ENCODE data around the gene KCNJ12.
A peak's percentile ranks its signal among the peaks of the same experiment; 100 is the strongest.
"Not testable (repeated sequence)": the region's sequence is repeated elsewhere in the genome, so short reads cannot be mapped to it uniquely, and the experiment has no call there.

Gene KCNJ12

DNA sequence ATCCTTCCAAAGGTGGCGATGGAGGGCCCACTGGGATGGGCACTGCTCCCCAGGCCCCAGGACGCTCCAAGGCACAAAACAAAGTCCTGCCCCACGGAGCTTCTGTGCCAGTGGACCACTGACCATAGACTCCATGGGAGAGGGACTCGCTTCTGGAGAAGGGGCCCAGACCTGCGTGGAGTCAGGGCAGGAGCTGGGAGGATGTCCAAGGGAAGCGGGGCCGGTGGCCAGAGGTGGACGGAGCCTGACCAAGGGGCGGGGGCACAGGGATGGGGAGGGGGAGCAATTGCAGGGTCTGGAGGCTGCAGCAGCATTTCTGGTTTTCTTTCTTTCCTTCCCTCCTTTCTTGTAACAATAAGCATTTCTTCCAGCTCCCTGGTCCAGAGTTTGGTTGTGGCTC is 14.1 kb downstream of the KCNJ12 start:
- DNase-seq = no peak

DNA sequence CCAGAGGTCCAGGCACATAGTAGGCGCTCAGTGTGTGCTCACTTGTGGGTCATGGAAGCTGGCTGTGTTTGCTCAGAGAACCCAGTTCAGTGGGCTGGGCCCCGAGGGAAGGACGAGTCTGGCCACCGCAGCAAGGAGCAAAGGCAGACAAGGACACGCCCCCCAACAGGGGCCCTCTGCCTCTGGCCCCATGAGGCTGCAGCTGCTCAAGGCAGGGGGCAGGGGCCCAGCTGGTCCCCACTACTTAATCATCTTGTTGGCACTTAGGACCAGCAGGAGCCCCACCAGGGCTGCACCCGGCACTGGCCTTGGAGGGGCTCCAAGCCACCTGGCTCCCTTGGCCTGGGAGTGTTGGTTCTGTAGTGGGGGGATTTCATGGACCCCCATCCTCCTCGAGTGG is 16.1 kb downstream of the KCNJ12 start:
- no peak for DNase-seq

DNA sequence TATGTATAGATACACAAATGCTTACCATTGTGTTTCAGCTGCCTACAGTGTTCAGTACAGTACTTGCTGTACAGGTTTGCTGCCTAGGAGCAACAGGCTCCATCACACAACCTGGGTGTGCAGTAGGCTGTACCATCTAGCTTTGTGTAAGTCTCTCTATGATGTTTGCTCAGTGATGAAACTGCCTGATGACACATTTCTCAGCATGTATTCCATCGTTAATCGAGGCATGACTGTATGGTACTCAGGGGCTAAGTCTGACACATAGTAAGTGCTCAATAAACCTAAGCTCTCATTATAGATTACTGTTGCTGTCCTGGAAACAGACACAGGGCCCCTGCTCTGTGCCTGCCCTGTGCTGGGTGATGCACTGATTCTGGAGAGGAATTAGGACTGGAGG is 18.1 kb downstream of the KCNJ12 start:
- DNase-seq = no peak

DNA sequence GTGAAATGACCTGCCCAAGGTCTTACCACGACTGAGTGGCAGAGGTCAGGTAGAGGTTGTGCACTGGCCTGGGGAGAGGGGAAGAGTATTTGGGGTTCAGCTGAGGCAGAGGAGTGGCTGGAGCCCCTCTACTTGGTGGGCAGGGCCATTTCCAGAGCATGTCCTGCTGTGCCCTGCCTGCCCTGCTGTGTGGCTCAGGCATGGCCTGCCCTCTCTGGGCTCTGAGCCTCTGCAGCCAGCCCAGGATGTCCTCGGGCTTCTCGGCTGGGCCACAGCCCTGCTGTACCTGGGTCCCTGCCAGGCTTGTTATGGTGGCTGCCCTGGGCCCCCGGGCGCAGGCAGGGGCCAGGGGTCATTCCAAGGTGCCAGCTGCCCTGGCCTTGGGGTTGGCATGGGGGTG is 19.6 kb downstream of the KCNJ12 start:
- DNase-seq = no peak

DNA sequence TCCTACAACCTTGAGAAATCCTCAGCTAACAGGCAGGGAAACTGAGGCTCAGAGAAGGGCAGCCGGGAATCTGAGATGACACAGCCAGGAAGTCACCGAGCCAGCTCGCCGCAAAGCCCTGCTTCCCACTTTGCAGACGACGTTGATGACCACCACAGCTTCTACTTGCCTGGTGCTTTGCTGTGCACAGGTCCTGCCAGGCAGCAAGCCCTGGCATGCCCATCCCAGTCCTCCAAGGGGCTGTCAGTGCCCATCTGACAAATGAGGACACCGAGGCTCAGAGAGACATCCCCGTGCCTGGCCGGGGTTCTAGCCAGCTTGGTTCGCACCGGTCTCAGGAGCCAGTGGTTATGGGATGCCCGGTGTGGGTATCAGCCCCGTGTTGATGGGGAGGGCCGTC is 20.1 kb downstream of the KCNJ12 start:
- DNase-seq = no peak

DNA sequence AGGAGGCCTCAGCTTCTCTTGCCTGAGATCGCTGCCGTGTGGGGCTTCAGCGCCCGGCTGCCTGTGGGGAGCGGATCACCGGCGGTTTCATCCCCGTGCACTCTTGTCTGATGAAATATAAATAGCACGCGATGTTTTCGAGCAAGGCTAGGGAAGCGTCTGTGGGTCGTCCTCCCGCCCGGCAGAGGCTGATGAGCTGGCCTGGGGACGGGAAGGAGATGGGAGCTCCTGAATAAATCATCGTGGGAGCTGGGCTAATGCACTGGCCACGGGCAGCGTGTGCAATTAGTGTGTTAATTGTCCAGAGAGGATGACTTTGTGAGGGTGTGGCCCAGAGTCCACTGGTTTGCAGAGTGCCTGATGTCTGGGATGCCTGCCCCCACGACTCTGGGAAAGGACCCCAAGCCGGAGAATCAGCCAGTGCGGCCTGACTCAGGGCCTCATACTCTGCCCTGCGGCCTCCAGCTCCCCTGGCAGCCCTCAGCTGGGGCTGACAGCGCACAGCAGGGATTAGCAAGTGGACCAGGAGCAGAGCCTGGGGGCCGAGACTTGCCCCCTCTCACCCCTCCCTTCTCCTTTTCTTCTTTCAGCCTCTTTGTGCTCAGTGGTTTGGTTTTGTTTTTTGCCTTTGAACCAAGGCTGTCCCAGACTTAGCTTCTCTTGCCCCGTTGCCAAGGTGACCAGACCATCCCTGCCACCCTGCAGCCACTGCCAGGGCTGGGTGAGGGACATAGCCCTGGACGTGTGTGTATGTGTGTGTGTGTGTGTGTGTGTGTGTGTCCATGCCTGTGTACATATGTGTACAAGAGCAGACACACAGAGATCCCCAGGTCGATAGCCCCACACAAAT is 21.4 kb downstream of the KCNJ12 start:
- no peak for DNase-seq

DNA sequence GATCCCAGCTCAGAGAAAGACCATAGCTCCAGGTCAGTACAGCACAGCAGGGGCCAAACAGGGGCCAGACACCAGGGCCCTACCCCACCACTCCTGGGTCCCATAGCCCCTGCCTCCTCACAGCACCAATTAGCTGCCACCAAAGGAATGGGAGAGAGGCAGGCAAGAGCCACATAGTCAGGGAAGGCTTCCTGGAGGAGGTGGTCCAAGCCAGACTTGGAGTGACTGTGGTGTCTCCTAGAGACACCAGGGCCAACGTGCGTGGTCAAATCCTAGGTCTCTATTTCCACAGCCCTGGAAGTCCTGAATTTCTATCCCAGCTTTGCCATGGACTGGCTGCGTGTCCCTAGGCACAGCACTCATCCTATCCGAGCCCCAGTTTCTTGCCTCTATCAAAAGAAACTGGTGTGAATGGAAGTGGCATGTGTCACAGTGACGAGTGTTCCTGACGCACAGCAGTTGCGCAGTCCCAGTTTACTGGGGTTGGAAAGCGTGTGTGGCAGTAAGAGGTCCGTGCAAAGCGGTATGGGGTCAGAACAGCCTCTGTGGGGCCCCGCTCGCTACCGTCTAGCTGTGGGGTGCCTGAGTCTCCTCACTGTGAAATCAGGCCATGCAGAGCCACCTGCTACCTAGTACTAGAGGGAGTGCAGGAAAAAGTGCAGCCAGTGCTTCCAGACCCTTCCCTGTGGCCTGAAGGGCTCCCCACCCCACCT is 23.5 kb downstream of the KCNJ12 start:
- no peak for DNase-seq

DNA sequence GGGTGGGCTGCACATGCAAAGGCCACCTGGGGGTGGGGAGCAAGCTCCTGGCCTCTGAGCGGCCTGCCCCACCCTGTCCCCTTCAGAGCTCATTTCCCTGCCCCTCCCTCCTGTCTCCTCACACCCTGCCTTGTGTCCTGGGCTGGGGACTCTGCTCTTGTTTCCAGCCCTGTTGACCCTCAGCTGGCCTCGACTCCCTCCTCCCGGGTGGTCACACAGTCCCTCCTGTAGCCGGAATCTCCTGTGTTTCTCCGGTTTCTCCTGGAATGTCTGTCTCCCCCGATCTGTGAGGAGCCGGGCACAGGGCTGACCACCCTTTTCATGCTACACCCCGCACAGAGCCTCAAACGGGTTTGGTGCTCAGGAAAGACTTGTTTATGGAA is 24.0 kb downstream of the KCNJ12 start:
- not testable (repeated sequence) for DNase-seq

DNA sequence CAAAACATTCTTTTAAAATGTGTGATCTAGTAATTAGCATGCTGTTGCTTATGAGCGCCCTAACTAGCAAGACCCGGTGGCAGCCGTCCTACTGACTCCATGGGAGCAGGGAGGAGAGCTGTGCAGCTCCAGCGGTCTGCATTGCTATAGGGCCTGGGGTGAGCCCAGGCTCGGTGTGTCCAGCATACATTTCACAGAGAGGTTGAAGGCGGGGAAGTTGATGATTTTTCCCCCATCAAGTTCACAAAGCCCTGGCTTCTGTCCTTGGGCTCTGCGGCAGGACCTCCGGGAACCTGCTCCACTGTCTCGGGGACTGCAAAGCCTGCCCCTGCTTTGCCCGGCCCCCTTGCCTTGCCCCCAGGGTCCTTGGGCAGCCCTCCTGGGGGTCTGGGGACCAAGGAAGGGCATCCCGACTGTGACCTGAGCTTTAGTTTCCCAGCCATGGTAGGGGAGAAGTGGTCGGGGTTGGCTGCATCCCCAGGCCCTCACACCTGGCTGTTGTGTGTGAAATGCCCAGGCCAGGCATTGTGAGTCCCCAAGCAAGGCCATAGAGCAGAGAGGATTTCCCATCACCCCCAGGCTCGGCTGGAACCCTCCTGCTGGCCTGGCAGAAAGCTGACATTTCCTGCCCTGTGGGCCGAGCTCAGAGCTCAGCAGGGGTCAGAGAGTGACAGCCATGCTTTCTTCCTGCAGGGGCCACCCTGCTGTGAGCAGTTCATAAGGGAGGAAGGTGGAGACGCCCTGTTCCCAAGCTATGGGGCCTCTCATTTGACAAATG is 24.8 kb downstream of the KCNJ12 start:
- DNase-seq = no peak

DNA sequence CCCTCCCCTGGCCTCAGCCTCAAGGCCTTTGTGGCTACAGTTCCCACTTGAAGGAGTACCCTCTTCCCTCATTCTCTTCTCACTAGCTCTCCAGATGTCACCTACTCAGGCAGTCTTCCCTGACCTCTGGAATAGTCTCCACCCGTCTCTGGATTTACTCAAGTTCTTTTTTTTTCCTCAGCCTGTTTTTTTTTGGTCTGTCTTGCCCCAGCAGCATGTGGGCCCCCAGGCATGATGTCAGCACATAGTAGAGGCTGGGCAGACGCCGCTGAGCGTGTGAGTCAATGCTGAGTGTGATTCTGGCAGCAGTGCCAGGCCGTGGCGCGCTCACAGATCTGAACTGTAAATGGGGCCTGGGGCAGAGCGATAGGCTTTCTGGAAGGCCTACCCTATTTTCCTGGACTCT is 26.0 kb downstream of the KCNJ12 start:
- not testable (repeated sequence) for DNase-seq

DNA sequence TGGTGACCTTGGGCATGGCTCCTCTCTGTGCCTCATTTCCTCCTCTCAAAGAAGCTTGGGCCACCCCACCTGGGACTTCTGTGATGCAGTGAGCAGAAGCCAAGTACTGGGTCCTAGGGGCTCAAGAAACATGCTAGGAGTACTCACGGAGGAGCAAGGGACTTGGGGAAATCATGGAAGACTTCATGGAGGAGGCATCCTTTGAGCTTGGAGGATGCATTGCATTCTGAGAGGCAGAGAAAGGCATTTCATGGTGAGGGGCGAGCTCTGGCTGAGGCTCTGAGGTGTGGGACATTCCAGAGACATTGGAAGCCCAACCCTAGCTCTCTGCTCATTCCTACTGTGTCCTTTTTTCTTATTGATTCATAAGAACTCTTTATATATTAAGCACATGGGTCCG is 26.8 kb downstream of the KCNJ12 start:
- not testable (repeated sequence) for DNase-seq

DNA sequence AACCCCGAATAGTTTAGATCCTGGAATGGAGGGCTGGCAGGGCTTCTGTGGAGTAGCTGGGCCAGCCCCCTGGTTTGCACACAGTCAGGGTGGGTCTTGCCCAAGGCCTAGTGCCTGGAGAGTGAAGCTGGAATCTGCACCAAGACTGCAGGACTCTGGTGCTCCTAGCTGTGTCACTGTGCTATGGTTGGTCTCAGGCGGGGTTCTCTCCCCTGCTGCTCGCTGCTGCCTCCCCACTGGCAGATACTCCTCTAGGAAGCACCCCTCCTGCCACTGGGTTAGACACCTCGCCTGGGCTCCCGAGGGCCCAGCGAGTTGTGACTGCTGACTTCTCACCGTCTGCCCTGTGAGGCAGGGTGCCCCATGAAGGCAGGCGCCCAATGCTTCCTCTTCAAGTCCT is 27.9 kb downstream of the KCNJ12 start:
- DNase-seq = not testable (repeated sequence)

DNA sequence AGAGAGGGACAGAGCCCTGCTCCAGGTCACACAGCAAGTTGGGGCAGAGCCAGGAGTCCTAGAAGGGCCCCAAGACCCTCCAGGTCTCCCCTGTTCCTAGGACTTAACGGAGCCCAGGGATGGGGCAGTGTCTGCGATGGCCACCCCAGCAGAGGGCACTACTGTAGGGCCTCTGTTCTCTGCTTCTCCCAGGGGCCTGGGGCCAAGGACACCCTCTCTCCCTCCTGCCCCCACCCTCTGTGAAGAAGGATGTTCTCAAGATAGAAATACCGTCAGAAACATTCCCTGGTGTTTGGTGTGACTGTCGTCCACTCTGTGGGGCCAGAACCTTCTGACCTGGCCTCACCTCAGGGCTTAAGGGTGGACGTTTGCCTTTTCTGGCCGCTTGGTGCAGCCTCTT is 28.4 kb downstream of the KCNJ12 start:
- not testable (repeated sequence) for DNase-seq

DNA sequence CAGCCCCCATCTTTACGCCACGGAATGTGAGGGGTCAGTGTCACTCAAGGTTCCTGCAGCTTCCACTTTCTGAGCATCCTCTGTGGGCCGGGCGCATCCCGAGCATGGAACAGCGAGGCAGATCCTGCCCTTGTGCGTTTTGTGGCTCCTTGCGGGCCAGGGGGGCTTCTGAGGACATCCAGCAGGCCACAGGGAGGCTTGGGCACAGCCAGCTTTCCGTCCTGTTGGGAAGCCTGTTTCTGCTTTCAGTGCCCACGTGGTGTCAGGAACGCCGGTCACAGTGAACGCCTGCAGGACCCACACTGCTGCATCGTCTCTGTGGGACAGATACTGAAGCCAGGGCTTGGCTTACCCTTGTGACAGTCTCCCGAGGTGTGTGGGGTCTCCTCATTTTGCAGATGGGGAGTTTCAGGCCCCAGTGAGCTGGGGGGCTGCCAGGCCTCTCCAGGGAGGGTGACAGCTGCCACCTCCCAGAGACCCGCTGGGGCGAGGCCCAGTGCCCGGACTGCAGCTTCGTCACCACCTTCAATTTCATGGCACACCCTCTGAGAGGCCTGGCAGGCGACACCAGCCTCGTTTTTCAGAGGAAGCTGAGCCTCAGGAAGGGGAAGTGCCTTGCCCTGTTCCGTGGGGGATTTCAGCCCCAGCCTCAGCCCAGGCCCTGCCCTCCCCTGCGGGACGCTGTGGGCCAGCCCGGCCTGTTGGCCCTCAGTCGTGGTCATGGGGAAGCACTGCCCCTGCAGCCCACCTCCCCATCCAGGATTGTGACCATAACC is 29.0 kb downstream of the KCNJ12 start:
- DNase-seq = peak; percentile 5 to 58

DNA sequence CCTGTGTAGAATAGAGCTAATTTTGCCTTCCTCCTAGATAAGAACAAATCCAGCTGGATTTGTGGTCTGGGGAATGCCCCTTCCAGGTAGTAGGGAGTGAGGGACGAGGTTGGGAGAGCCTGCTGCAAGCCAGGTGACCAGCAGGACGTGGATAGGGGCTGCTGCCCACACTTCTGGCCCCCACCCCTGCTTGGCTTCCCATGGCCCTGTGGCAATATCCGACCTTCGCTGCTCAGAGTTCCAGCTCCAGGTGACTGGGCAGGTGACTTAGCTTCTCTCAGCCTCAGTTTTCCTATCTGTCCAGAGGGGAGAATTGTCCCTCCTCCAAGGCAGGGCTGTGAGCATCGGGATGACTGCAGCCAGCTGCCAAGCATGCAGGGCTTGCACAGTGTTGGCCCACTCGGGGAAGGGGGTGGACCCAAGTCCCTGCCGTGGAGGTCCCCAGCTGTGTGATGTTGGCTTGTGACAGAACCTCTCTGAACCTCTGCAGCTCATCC is 29.8 kb downstream of the KCNJ12 start:
- not testable (repeated sequence) for DNase-seq

DNA sequence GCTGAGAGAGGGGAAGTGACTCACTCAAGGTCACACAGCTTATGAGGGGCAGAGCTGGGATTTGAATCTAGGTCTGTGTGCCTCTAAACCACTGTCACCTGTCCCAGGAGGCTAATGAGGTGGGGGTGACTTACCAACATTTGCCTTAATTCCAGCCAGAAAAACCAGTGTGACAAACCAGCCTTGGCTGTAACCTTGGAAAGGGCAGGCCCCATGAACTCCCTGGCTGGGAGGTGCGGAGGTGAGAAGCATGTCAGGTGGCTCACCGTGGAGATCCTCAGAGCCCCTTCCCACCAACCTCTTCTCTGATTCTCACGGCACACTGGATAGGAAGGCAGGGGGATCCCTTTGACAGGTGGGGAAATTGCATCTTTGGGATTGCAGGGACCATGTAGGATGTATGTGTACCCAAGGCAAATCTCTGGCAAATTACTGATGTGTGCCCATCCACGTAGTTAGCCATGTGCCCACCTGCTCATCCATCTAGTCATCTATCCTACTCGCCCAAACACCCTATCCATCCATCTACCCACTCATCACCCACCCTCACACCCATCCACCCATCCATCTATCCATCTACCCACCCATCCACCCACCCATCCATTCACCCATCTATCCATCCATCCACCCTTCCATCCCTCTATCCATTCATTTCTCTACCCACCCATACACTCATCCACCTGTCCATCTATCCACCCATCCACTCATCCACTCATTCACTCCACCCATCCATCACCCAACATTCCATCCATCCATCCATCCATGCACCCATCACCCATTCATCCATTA is 30.7 kb downstream of the KCNJ12 start:
- not testable (repeated sequence) for DNase-seq

DNA sequence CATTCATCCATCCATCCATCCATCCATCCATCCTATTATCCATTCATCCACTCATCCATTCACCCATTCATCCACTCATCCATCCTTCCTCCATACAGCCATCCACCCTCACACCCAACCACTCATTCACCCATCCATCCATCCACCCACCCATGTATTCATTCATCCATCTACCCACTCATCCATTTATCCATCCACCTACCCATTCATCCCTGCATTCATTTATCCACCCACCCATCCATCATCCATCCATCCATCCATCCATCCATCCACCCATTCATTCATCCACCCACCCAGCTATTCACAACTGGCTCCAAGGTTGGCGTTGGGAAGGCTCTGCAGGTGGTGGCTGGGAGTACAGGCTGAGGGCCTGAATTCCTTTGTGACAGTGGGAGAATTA is 31.6 kb downstream of the KCNJ12 start:
- DNase-seq = not testable (repeated sequence)

DNA sequence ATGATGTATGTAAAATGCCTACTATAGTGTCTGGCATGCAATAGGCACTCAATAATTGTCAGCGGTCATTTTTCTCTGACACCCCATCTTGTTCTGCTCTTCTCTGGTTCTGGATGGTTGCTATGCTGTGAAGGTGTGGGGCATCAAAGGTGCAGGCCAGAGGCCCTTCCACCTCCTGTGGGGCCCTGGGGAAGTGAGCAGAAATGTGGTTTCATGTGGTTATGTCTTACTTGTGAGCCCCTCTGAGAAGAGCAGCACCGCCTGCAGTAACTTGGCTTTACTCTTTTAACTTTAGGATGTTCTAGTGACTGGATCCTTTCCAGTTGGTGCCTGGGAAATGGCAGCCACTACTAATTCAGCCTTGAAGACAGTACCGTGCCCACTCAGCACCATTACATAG is 32.1 kb downstream of the KCNJ12 start:
- DNase-seq = not testable (repeated sequence)

DNA sequence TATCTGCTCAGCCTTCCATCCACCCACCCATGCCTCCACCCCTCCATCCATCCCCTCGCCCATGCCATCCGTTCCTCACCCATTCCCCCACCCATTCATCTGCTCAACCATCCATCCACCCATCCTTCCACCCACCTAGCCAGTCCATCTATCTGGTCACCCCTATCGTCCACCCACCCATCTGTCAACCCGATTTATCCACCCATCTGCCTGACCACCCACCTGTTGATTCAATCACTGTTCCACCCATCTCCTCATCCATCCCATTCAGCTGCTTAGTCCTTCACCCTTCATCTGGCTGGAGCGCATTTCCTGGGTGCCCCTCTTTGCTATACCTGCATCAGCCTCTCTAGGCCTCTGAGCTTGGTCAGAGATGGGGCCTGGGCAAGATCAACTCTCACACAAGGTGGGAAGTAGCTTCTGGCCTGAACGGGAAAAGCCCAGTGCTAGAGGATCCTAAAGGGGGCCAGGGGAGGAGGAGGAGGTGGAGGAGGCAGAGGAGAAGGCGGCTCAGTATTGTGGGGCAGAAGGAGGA is 32.7 kb downstream of the KCNJ12 start:
- not testable (repeated sequence) for DNase-seq

DNA sequence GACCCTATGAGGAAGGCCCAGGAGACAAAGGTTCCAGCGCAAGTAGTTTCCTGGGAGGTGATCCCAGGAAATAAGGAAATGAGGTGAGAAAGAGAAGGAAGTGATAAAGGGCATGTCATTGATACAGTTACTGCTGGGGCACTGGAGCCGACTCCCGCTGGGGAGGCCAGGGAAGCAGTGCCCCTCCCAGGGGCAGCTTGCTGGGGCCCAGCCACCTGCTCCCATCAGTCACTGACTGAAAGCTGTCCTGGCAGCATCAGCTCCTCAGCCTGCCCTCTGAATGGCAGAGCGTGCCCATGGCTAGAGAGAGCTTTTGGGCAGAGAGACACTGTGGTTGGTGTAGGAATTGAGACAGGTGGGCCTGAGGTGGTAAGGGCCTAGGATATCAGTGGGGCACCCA is 33.2 kb downstream of the KCNJ12 start:
- DNase-seq = not testable (repeated sequence)

DNA sequence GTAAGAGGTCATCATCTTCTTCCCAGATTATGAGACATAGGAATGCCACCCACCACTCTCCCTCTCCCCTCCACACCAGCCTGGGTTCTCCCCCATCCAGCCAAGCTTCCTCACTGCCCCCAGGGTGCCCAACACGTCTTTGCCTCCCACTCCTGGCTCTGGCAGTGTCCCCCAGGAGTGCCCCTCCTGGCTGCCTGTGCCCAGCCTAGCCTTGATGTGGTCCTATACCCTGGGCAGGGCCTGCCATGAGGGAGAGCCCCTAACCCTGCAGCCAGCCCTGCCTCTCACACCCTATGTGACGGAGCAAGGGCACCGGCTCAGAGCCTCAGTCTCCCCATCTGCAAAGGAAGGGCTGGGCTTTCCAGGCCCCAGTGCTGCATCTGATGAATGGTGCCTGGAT is 33.8 kb downstream of the KCNJ12 start:
- DNase-seq = not testable (repeated sequence)
